Measurements from ENCODE around the gene POU2AF3.

The POU2AF3 gene

GRCh38 chr11:111329306-111330204, 31.2 kb downstream of the POU2AF3 start:
- no peak for DNase-seq

- no peak for DNase-seq
Measured at GRCh38 chr11:111330234-111330893, 32.0 kb downstream of the POU2AF3 start.

GRCh38 chr11:111331711-111332479, 33.5 kb downstream of the POU2AF3 start:
- no peak for DNase-seq

GRCh38 chr11:111334532-111335502, 36.5 kb downstream of the POU2AF3 start:
- DNase-seq, result no peak

- no peak for DNase-seq
Measured at GRCh38 chr11:111335549-111335948, 37.2 kb downstream of the POU2AF3 start.

GRCh38 chr11:111336062-111336461, 37.7 kb downstream of the POU2AF3 start:
- no peak for DNase-seq

GRCh38 chr11:111336582-111337256, 38.4 kb downstream of the POU2AF3 start:
- no peak for DNase-seq

- no peak for DNase-seq
Measured at GRCh38 chr11:111339758-111340388, 41.5 kb downstream of the POU2AF3 start.

GRCh38 chr11:111342329-111342728, 44.0 kb downstream of the POU2AF3 start:
- no peak for DNase-seq

GRCh38 chr11:111344032-111344431, 45.7 kb downstream of the POU2AF3 start:
- DNase-seq, result no peak

- no peak for DNase-seq
Measured at GRCh38 chr11:111347002-111347722, 48.8 kb downstream of the POU2AF3 start.

GRCh38 chr11:111347723-111348115, 49.4 kb downstream of the POU2AF3 start:
- DNase-seq, result no peak

GRCh38 chr11:111348147-111348546, 49.8 kb downstream of the POU2AF3 start:
- no peak for DNase-seq

GRCh38 chr11:111349191-111349695, 50.9 kb downstream of the POU2AF3 start:
- no peak for DNase-seq

GRCh38 chr11:111350811-111351210, 52.5 kb downstream of the POU2AF3 start:
- no peak for DNase-seq

- DNase-seq, result no peak
Measured at GRCh38 chr11:111351374-111352055, 53.2 kb downstream of the POU2AF3 start.

- DNase-seq, result no peak
Measured at GRCh38 chr11:111352231-111352746, 53.9 kb downstream of the POU2AF3 start.

- DNase-seq, result no peak
Measured at GRCh38 chr11:111352935-111353710, 54.8 kb downstream of the POU2AF3 start.
